ENCODE data around the gene DDC.
"Not testable (repeated sequence)": the region's sequence is repeated elsewhere in the genome, so short reads cannot be mapped to it uniquely, and the experiment has no call there.

Gene DDC

DNA sequence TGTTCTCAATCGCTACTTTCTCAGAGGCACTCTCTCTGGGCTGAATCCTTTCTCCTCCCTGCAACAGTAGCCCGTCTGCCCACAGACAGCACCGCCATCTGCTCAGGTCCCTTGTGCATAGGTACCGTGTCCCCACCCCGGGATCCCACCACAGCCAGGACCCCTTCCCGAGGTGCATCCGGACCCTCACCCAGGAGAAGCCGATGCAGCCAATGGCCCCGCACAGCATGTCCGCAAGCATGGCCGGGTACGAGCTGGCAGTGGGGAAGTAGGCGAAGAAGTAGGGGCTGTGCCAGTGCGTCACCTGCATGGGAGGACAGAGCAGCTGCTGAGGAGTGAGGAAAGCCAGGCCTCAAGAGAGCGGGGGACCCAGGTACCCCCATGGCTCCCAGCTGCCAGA lies 25.5 kb downstream of the DDC start:
- no peaks in the 10 kb centered on the region; the same call in none of the 2 replicates for H3K27me3 ChIP-seq (replicated peaks; ENCODE audit: control insufficient read depth, insufficient read depth, low read length)
- H3K36me3 ChIP-seq (ENCODE audit: control insufficient read depth, insufficient read depth, low read length): no peaks in the 10 kb centered on the region
- no peak overlapping the region for H3K4me3 ChIP-seq (replicated peaks; ENCODE audit: low read depth, low read length)
- DNase-seq (ENCODE audit: extremely low read depth, insufficient read length): no peak
- TF ChIP-seq, protein P1, sequence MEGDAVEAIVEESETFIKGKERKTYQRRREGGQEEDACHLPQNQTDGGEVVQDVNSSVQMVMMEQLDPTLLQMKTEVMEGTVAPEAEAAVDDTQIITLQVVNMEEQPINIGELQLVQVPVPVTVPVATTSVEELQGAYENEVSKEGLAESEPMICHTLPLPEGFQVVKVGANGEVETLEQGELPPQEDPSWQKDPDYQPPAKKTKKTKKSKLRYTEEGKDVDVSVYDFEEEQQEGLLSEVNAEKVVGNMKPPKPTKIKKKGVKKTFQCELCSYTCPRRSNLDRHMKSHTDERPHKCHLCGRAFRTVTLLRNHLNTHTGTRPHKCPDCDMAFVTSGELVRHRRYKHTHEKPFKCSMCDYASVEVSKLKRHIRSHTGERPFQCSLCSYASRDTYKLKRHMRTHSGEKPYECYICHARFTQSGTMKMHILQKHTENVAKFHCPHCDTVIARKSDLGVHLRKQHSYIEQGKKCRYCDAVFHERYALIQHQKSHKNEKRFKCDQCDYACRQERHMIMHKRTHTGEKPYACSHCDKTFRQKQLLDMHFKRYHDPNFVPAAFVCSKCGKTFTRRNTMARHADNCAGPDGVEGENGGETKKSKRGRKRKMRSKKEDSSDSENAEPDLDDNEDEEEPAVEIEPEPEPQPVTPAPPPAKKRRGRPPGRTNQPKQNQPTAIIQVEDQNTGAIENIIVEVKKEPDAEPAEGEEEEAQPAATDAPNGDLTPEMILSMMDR (IDR thresholded peaks at IDR 0.05; ENCODE audit: insufficient read depth, low read length, poor library complexity, severe bottlenecking): no peak

DNA sequence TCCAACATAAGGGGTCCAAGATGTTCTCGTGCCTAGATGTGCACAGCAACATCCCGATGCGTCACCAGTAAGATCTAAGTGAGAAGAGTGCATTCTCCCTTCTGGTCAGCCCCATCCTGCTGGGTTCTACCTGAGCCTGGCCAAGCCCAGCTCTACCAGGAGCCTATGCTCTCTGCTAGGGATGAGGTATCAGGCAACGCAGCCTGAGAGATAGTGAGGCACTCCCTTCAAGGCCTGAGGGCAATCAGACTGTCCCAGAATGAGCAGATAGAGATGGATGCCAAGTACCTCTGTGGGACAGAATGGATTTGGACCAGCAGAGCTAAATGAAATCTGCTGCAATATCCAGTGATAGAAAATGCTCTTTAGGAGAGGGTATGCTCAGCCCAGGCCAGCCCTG lies 26.7 kb downstream of the DDC start:
- no peak for DNase-seq (ENCODE audit: extremely low read depth, insufficient read length)
- Histone ChIP-seq H3K36me3 (ENCODE audit: control insufficient read depth, insufficient read depth, low read length) (no peaks in the 10 kb centered on the region), H3K4me3 (replicated peaks; ENCODE audit: low read depth, low read length) (no peak overlapping the region), H3K27me3 (replicated peaks; ENCODE audit: control insufficient read depth, insufficient read depth, low read length) (no peaks in the 10 kb centered on the region; the same call in none of the 2 replicates)
- TF ChIP-seq, protein P1 (IDR thresholded peaks at IDR 0.05; ENCODE audit: insufficient read depth, low read length, poor library complexity, severe bottlenecking): no peak

DNA sequence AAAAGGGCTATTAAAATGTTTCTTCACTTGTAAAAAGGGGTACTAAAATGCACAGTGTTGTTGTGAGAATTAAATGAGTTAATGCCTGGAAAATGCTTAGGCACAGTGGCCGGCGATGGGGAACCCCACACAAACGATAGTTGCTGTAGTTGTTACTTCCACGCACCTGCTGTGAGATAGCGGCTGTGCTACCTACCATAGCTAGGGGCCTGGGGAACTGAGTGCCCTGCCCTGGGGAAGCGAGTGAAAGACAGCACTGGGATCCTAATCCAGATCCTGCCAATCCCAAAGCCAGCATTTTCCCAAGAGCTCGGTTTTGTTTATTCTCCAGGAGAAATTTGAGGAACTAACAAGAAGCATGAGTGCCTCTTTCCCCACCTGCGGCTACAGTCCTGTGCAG lies 27.8 kb downstream of the DDC start:
- no peaks in the 10 kb centered on the region; the same call in none of the 2 replicates for H3K27me3 ChIP-seq (replicated peaks; ENCODE audit: control insufficient read depth, insufficient read depth, low read length)
- TF ChIP-seq, protein P1 (IDR thresholded peaks at IDR 0.05; ENCODE audit: insufficient read depth, low read length, poor library complexity, severe bottlenecking): no peak
- H3K36me3 ChIP-seq (ENCODE audit: control insufficient read depth, insufficient read depth, low read length): no peaks in the 10 kb centered on the region
- H3K4me3 ChIP-seq (replicated peaks; ENCODE audit: low read depth, low read length): no peak overlapping the region
- no peak for DNase-seq (ENCODE audit: extremely low read depth, insufficient read length)

DNA sequence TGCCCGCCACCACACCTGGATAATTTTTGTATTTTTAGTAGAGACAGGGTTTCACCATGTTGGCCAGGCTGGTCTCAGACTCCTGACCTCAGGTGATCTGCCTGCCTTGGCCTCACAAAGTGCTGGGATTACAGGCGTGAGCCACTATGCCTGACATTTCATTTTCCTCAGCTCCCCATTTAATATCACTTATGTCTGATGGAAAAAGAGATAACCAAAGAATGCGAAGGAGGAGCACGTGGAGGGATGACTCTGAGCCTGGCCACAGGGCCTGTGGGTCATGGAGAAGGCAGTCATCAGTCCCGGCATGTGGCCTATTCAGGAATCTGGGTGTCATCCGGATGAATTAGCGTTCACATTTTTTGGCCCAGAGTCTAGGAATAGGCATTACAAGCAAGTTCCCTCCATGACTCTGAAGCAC lies 29.9 kb downstream of the DDC start:
- not testable (repeated sequence) for DNase-seq (ENCODE audit: extremely low read depth, insufficient read length); H3K4me3 ChIP-seq (replicated peaks; ENCODE audit: low read depth, low read length); H3K27me3 ChIP-seq (replicated peaks; ENCODE audit: control insufficient read depth, insufficient read depth, low read length); H3K36me3 ChIP-seq (ENCODE audit: control insufficient read depth, insufficient read depth, low read length)

DNA sequence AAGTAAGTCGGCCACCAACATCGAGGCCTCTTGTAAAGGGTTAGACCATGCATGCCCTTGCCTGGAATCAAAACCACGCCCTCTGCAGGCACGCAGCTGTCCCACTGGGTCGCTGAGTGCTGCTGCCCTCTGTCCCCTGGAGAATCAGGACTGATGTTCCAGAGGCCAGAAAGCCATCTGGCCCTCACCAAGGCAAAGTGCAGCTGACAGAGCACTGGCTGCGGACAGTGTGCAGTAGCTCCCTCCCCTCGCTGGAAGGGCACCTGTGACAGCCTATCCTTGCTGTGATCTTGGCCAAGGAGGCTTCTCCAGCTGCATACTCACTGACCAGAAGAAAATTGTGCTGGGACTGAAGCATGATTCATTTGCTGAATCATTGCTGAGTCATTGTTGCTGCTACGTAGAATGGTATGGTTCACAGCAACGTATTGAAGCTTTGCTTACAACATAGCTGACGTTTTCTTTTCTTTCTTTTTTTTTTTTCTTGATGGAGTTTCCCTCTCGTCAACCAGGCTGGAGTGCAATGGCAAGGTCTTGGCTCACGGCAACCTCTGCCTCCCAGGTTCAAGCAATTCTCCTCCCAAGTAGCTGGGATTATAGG lies 30.4 kb downstream of the DDC start:
- TF ChIP-seq, protein P1 (IDR thresholded peaks at IDR 0.05; ENCODE audit: insufficient read depth, low read length, poor library complexity, severe bottlenecking): no peak
- H3K36me3 ChIP-seq (ENCODE audit: control insufficient read depth, insufficient read depth, low read length): no peaks in the 10 kb centered on the region
- no peak overlapping the region for H3K4me3 ChIP-seq (replicated peaks; ENCODE audit: low read depth, low read length)
- peaks cover 2% of the 10 kb centered on the region; the same call in 1 of the 2 replicates for H3K27me3 ChIP-seq (replicated peaks; ENCODE audit: control insufficient read depth, insufficient read depth, low read length)
- DNase-seq (ENCODE audit: extremely low read depth, insufficient read length): no peak

DNA sequence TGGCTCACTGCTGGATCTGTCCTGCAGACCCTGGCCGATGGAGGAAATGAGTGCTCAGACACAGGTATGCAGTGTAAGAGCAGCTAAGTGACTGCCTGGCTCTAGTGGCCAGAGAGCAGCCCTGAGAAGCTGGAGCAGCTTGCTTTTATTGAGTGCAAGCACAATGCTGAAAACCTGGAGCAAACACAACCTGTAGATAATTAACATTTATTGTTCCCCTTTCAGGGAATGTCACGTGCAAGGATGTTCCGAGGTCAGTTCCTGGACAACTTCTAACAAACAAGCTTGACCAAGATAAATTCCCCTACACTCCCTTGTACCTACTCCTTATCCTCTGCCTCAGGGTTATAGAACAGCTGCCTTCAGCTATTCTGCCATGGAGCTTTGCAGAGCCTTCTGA lies 31.3 kb downstream of the DDC start:
- TF ChIP-seq, protein P1 (IDR thresholded peaks at IDR 0.05; ENCODE audit: insufficient read depth, low read length, poor library complexity, severe bottlenecking): no peak
- Histone ChIP-seq H3K4me3 (replicated peaks; ENCODE audit: low read depth, low read length) (no peak overlapping the region), H3K36me3 (ENCODE audit: control insufficient read depth, insufficient read depth, low read length) (no peaks in the 10 kb centered on the region), H3K27me3 (replicated peaks; ENCODE audit: control insufficient read depth, insufficient read depth, low read length) (peaks cover 2% of the 10 kb centered on the region)
- DNase-seq (ENCODE audit: extremely low read depth, insufficient read length): no peak

Data from GM06990 (cell line).